Measurements from ENCODE around the gene CFAP47.

CFAP47 gene

DNA sequence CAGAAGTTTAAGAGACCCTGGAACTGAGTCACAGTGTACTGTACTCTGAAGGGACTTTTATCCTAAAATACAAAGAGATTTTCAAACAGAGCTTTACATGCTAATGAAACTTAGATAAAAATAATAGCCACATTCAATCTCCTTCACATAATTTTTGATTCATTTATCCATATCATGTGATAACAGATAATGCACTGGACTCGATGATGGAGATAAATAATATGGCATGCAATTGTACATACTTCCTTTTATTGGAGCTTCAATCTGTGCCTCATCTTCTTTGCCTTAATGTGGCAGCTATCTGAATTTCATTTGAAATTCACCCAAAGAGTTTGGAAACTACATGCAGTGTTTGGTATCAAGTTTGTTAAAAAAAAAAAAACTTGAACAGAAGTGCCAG, 390.6 kb downstream of the CFAP47 start:
- DNase-seq, result no peak

DNA sequence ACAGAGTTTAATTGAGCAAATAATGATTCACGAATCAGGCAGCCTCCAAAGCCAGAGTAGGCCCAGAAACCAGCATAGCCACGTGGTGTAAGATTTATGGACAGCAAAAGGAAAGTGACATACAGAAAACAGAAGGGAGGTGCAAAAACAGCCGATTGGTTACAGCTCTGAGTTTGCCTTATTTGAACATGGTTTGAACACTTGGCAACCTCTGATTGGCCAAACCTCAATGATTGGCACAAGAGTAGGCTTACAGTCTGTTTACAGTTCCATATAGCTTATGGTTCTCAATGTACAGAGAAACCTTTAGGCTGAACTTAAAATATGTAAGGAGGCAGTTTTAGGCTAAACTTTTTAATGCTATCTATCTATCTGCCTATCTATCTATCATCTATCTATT, 394.8 kb downstream of the CFAP47 start:
- DNase-seq, result no peak

DNA sequence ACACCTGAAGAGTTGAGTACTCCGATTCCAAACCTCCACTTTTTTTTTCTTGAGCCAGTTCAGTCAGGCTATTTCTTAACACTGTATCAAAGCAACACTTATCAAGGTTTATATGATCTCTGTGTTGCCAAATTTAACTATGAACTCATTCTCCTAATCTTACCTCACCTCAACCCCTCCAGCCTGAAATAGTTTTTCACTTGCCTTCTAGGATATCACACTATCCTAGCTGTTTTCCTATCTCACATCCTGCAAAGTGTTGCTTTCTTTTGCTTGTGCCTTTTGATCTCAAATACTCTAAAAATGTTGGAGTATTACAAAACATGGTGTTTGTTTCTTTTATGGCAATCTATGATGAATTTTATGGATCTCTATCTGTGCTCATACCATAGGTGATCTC, 415.0 kb downstream of the CFAP47 start:
- no peak for DNase-seq

DNA sequence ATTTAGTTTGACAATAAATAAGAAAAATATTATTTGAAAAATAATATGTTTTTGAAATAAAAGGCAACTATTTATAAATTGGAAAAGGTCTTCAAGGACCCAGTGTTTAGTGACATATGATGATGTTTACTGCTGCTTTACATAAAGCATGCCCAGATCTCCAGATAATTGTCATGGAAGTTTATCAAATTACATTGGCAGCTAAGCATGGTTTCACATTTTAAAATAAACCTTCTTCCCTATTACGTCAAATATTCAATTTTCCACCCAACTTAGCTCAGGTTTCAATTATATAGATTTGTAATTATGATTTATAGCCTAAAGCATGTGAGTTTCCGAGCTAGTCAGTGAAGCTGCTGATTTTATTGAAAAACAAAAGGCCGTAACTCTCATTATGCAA, 417.2 kb downstream of the CFAP47 start:
- DNase-seq, result no peak

DNA sequence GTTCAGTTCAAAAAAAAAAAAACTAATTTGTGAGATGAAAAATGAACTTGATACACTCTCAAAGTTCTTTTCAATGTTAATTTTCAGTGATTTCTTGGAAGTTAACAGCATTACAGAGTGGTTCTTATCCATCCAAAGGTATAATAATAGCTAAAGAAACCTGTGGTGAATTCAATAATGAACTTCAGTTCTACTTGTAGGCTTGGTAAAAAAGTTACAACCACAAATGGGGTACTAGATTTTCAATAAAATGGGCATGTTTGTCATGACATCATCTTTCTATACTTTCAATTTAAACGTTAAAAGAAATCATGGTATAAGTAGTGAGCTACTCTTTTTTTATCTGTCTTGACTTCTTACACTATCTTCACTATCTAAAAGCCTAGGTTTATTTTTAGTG, 424.8 kb downstream of the CFAP47 start:
- no peak for DNase-seq

DNA sequence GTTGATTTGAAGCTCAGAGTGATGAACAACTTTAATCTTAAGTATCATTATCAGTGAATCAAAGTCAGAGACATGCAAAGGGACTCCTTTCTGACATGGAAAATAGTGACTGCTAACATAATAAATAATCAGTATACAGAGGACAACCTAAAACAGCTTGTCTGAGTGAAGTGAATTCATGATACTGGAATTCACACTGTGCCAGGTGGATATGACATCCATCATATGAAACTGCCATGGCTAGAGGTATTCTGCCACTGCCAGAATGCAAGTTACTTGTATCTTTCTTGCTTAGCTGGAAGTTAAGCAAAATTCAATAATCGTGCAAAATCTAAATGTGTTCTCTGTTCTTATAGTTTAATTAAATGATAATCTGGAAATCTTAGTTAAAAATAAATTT, 429.0 kb downstream of the CFAP47 start:
- no peak for DNase-seq

DNA sequence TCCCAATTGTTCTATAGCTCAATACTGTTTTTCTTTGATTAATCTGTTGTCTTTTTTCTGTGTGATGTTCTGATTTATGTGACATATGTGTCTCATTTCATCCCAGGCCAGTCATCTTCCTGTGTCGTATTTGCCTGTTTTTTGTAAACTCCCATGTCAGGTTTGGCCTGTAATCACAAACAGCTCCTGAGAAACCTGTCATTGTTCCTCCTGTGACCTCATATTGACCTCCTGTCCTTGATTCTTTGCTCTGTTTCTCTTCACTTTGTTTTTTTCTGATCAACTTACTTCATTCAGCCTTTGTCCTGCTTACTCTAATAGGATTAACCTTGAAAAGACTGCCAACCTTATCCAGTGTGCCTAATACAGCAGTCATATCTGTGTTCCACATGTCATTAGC, 438.3 kb downstream of the CFAP47 start:
- no peak for DNase-seq

DNA sequence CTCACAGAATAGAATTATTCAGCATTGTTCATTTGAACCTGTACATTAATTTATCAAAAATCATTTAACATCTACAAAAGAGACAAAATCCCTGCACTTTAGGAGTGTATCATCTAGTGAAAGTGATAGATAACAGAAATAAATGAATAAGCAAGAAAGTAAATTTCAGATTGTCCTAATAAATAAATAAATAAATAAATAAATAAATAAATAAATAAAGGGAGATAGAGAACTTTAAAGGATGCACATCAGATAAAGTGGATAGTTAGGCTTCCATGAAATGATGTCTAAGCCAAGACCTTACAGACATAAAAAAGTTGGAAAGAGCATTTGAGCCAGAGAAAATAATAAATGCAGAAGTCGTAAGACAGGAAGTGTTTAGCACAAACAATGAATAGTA, 444.7 kb downstream of the CFAP47 start:
- no peak for DNase-seq

DNA sequence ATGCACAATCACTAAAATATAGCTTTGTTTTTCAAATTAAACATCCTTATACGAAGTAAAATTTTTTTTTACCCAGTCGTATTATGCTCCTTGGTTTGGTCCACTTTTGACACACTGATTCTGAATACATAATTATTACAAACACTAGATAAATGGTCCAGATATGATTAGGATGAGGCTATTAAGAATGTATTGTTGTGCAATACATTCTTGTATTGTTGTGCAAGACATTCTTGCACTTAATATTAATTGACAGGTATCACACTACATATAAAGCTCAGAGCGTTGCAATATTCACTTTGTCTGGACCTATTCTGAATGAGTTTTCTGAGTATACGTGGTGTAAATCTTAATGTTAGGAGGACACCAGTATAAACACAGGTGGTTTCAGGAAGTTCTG, 464.0 kb downstream of the CFAP47 start:
- no peak for DNase-seq

DNA sequence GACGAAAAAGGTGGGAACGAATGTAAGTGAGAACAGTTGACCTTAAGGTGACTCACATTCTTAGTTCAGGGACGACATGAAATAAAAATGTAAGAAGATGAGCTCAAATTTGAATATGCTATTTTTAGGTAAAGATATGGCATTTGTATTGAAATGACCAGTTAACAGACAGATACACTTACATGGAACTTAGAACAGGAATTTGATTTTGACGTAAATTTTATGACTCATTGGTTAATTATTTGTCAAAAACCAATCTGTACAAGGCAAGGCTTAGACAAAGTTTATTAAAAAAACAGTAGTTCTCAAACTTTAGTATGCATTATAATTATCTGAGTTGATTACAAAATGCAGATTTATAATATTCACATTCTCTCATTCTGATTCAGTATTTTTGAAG, 469.4 kb downstream of the CFAP47 start:
- no peak for DNase-seq

DNA sequence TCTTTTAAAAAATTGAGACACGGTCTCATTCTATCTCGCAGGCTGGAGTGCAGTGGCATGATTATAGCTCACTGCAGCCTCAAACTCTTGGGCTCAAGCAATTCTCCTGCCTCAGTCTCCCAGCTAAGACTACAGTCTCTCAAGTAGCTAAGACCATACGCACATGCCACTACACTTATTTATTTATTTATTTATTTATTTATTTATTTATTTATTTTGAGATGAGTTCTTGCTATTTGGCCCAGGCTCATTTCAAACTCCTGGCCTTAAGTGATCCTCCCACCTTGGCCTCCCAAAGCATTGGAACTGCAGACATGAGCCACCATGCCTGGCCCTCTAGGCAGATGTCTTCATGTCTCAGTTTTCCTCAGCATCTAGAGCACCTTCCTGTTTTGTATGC, 482.2 kb downstream of the CFAP47 start:
- no peak for DNase-seq

DNA sequence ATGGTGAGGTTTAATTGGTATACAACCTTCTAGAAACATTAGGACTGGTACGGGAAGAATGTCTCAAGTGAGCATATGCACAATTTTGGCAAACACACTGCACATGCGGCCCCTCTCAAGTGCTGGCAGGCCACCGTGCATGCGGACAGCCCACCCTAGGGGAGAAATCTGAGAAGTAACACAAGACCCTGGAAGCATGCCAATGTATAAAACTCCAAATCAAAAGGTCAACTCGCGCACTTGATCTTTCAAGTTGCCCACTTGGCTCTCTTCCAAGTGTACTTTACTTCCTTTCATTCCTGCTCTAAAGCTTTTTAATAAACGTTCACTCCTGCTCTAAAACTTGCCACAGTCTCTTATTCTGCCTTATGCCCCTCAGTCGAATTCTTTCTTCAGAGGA, 488.3 kb downstream of the CFAP47 start:
- DNase-seq, result no peak

DNA sequence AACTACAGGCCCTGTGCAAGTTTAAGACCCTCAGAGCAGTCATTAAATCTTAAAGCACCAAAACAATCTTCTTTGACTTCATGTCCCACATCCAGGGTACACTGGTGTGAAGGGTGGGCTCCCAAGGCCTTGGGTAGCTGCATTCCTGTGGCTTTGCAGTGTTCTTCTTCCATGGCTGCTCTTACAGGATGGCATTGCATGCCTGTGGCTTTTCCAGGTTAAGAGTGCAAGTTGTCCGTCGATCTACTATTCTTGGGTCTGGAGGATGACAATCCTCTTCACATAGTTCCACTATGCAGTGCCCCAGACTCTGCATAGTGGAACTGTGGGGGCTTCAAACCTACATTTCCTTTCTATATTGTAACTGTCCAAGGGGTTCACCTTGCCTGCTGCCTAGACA, 494.5 kb downstream of the CFAP47 start:
- no peak for DNase-seq

DNA sequence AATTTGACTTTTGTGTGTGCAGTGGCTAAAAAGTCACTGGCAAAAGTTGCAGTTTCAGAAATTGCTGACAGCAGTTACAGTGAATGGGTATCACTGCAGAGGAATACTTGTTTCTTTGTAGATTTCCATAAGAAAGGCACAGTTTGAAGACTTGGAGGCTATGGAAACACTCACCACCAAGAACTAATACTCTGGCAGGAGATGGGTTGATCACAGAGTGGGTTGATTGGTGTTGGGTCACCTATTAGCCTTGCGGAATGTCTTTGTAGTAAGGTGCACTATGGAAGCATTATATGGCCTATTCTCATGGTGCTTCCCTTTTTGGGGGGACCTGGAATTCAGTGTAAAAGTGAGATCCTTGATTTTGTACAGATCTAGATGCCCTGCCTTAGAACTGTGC, 502.8 kb downstream of the CFAP47 start:
- DNase-seq, result no peak

DNA sequence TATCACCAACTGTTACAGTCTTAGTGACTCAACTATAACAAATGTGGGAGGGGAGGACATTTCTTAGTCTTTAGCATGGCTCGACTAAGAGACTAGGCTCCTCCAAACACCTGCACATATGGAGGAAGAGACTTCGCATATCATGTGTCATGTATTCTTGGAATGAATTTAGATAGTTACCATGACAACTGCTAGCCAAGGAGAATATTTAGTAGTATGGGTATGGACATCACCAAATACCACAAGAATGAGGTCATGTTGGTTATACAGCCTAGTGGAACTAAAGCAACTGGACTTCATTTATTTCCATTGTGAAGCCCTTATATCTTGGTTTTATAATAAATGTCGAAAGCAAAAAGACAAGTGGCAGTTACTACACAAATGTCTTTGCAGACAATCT, 512.3 kb downstream of the CFAP47 start:
- no peak for DNase-seq

DNA sequence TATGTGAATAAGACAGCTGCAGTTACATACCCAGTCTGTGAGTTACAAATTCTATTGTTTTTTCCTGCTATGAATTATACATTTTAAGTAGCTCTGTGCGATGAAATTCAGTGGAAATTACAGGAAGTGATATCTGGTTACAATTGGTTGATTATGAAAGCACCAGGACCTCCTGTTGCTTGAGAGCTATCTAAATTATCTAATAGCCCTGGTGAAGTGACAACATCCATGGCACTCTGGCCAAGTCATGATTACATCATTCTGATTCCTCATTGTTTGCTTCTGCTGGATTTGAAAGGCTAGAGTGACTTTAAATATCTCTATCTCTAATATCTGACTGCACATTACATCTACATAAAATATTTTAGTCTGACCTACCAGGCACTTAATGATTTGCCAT, 515.0 kb downstream of the CFAP47 start:
- DNase-seq, result no peak
